NCI-H345 treated with DMSO at 0.1 percent for 48 hours (cell line): Measurements from ENCODE around the gene RCSD1.
A peak's percentile ranks its signal among the peaks of the same experiment; 100 is the strongest.
"Not testable (repeated sequence)": the region's sequence is repeated elsewhere in the genome, so short reads cannot be mapped to it uniquely, and the experiment has no call there.

Experiments
- DNase-seq: peaks from one replicate; lab custom pipeline; 2025; ENCODE audit not compliant: unreplicated experiment; lab: John Stamatoyannopoulos, UW

The RCSD1 gene

DNA sequence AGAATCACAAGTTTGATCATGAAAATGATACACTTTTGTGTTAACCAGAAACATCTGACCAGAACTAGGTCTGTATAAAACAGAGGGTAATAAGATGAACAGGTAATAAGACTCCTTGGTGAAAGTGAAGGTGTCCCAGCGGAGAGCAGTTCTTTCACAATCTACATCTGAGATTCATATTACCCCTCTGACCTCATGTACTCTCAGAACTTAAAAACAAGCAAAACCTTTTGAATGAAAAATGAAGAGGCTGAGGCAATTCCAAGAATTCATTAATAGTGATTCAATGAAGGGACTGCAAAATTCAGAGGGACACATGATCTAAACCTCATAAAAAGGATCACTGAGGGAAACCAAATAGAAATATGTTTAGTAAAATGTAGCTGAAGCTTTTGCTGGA lies 80.8 kb downstream of the RCSD1 start:
- DNase-seq = no peak

DNA sequence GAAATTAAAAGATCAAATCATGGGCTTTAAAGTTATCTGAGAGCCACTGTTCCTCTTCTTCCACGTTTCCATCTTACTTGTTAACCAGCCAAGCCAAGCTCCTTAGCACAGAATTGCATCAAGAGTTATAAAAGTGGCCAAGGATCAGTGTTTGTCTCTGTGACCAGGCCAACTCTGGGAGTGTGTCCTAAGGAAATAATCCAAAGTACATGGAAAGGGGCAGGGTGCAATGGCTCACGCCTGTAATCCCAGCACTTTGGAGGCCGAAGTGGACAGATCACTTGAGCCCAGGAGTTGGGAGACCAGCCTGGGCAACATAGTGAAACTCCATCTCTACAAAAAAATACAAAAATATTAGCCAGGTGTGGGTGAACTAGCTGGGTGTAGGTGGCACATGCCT lies 81.8 kb downstream of the RCSD1 start:
- no peak for DNase-seq

DNA sequence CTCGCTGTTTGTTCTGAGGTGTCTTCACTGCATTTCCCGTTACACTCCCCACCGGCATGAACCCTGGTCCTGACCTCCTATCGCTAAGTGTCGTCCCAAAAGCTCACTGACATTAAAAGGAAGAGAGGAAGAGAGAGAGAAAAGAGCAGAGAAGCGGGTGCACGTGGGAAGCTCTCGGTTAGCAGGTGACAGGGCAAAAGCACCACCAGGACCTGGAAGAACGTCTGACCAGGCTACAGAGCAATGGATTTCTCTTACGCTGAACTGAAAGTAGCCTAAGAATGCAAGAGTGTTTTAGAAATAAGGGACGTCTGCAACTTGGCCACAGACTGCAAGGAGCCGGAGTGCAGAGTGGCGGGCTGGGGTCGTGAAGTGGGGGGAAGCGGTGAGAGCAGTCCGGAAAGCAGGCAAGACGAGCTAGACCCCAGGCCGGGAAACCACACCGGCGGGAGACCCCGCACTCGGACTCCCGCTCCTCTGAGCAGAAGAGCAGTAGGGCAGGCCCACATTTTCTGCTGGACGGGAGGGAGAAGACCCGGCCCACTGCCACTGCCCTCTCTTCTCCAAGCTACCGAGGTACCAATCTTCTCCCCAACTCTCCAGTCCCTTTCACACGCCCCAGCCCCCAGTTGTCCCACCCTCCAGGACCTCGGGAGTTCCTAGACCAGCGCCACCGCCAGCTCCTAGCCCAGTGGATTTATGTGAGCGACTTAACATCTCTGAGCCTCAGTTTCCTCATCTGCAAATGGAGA lies 83.5 kb downstream of the RCSD1 start:
- DNase-seq = no peak

DNA sequence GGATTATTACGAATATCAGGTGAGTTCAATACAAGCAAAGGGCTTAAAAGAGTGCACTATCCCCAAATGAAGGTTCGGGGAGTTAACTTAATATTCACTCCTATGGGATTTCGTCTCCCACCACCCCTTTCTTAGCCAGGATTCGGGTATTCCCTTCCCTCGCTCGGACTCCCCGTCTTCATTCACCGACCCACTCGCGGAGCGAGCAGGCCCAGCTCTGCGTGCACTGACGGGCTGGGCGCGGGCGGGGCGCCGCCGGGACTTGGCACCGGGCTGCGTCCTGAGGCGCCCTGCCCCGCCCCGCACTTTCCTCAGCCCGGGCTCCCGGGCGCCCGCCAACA lies 84.0 kb downstream of the RCSD1 start:
- DNase-seq = no peak

DNA sequence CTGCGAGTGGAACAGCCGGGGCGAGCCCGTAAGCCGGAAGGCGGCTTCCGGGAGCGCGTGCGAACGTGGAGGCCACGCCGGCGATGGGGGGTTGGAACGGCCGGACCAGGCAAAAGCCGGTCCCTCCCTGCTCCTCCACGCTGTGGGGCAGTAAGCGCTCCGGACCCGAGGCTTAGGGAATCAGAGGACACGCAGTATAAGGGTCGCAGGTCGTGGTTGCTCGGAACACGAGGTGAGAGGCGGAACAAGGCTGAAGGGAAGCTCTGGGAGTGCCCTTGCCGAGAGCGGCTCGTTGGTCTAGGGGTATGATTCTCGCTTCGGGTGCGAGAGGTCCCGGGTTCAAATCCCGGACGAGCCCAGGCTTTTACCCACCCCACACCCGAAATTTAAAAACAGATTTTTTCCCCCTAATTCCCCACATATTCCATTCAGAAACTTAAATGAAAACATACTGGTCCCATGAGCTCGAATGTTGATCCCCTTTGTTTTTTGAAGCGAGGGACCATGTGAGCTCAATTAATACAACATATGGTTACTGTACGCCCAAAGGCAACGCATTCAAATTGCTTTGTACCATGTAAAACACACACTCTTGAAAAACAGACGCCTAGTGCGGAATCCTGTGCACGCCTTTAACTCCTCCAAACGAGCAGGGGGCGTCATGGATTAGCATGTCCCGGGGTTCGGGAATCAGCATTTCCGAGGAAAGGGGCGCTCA lies 84.6 kb downstream of the RCSD1 start:
- peak; percentile 81 for DNase-seq

DNA sequence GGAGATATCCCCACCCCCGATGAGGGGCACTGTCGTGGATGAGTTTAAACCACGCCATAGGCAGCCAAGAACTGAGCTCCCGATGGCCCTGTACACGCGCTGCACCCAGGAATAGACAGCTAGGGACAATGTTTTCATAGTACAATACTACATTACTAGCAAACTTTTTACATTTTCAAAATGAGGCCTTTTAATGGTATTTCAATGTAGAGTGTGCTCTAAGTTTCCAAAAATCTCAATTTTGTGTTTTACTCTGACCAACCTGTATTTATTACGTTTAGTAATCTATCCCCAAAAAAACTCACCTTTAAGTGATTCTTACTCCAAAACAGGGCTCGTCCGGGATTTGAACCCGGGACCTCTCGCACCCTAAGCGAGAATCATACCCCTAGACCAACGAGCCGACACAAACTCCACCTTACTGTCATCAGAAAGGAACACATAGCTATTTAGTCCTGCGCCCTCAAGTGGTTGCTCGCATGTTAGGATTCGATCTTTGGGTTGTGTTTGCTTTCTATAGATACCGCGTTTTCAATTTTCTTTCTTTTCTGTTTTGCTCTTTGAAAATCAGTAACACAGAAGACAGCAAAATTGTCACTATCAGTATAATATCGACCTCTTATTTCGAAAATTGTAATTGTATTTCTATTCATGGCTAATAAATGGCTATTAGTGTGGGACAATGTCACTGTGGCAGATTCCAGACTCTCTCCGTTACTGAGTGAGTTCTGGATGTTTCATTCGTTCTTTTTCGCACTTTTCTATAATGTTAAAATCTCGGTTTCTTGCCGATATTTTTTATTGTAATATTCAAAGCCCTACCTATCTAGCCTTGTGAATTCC lies 85.3 kb downstream of the RCSD1 start:
- peak; percentile 87 for DNase-seq

DNA sequence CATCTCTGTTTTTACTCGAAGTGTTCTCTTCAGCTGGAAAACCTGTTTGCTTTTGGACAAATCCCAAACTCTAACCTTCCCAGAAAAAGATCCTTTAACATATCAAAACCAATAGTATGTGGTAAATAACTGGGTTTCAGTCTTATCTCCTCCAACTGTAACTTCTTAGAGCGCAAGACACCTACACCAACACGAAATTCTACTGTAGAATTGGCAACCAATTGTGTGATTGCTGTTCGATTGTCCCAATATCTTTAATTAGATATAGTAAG lies 85.9 kb downstream of the RCSD1 start:
- DNase-seq = peak; percentile 69

DNA sequence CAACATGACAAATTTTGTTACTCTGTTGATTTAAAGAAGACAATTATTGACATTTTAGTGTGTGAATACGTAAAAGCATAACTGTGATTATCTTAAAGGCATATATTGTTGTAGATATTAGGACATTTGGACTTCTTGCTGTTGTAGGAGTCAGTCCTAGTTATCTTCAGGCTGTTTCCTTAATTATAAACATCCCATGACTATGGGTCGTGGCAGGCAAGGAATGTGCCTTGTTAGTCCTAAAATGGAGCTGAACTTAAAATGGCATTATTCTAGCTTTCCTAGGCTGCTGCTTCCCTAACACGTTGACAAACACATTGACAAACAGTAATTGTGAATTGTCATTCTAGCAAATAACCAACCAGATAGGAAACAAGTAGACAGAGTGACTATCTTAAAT lies 87.3 kb downstream of the RCSD1 start:
- DNase-seq = no peak

DNA sequence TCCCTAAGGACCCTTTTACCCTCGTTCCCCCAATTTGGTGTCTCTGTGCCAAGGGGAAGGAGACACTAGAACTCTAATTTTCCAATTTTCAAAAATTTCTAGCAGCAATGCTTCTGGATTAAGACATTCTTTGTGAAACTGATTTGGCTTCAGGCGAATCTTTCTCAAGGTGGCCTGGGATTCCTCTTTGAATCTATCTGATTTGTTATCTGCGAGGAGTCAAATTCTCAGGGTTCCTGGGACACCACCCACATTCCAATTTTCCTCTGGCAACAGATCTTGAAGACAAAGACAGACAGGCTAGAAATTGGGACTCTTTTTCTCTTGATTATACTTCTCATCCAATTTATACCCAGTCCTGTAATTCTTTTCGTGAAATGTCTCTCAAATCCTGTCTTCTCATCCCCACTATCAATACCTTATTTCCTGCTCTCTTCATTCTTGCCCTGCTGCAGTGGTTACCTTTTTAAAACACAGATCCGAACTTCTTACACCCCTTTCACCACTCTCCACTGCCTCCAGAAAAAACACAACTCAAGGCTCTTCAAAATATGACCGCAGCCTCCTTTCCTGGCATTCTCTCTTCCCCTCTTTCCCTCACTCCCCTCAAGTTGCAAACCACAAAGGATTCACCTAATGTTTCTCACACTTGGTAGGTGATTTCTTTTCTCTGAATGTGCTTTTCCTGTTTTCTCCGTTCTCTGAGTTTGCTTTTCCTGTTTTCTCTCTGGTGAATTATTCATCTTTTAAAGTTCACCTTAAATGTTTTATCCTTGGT lies 89.1 kb downstream of the RCSD1 start:
- DNase-seq = no peak

DNA sequence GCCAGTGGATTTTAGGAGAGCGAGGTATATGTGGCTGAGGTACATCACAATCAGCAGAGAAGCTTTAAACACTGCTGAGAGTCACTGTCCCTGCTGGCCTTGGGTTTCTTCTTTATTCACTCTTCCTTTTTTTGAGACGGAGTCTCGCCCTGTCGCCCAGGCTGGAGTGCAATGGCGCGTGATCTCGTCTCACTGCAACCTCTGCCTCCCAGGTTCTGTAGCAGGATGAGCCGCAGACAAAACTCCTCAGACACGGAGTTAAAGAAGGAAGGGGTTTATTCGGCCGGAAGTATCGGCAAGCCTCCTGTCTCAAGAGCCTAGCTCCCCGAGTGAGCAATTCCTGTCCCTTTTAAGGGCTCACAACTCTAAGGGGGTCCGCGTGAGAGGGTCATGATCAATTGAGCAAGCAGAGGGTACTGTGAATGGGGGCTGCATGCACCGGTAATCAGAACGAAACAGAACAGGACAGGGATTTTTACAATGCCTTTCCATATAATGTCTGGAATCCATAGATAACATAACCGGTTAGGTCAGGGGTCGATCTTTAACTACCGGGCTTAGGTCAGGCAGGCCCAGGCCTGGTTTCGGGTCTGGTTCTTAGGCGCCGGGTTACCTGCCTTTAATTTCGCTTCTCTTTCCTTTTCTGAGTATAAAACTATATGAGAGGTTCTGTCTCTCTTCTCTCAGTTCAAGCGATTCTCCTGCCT lies 89.8 kb downstream of the RCSD1 start:
- DNase-seq = not testable (repeated sequence)

DNA sequence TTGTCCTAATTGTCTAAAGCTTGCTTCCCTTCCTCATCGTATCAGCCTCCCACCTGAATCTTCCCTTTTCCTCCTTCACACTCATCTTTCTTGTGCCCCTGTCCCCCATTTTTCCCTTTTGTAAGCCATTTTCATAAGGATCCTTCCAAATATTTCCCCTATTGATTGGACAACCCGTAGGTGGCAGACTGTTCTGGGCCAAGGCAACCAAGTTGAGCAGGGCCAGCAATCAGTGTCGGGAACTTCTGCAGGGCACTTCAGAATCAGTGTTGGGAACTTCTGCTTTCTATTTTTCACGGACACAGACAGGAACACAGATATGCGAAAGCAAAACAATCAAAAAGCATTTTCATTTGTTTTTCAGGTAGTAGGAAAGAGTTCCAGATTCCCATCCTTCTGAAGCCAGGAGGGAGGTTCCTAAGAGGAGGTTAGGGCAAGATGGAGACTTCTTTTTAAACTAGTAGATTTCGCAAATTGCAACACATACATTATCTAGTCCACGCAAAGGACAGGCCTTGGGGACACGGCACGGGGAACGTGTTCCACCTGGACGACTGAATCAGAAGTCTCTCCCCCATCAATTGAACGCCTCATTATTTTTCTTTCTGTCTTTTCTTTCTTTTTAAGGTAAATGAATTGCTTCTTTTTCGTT lies 91.1 kb downstream of the RCSD1 start:
- DNase-seq = peak; percentile 31

DNA sequence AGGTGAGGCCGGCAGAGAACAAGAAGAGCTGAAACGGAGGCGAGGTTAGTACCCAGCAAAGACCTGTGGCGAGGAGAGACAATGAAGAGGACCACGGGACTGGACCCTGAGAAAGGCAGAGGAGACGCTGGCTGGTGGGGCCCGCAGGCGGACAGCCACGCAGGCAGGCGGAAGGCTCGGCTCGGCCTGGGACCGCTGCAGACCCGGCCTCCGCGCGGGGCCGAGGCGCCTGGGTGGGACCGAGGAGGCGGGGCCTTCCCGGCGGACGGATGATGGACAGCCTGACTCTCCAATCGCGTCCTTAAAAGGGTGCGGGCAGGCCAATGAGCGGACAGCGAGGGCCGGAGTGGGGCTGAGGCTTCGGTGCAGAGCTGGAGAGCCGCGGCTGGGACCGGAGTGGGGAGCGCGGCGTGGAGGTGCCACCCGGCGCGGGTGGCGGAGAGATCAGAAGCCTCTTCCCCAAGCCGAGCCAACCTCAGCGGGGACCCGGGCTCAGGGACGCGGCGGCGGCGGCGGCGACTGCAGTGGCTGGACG lies 91.7 kb downstream of the RCSD1 start, which contains the start of gene MPZL1:
Gene MPZL1 (plus strand): TSS at position 366 of the 535 bp plus-strand sequence. CDS start 170 bp downstream, outside the sequence.
- peak; percentile 75 for DNase-seq

DNA sequence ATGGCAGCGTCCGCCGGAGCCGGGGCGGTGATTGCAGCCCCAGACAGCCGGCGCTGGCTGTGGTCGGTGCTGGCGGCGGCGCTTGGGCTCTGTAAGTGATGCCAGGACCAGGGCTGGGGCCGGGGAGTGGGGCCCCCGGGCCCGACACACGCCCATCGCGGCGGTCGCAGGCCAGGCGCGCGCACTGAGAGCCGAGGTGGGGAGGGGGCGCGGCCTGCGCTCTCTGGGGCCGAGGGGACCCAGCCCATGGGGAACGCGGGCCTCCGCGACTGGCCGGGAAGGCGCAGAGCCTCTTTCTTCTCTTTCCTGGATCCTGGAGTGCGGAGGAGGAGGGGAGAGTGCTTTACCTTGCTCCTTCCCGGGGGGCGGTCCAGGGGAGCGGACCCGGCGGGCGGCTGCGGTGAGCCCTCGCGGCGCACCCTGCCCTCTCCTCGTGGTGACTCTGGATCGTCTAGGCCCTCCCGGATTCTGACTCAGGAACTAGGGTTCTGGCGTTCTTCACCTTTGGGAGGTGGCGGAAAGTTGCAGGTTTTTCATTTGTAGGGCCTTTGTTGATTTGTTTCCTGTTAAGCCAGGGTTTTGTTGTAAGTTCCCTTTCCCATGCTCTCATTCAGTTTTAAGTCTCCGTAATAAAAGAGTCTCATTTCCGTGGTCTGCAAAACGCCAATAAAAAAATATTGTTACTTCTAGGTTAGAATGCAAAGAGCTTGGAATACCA lies 92.3 kb downstream of the RCSD1 start:
- DNase-seq = no peak

DNA sequence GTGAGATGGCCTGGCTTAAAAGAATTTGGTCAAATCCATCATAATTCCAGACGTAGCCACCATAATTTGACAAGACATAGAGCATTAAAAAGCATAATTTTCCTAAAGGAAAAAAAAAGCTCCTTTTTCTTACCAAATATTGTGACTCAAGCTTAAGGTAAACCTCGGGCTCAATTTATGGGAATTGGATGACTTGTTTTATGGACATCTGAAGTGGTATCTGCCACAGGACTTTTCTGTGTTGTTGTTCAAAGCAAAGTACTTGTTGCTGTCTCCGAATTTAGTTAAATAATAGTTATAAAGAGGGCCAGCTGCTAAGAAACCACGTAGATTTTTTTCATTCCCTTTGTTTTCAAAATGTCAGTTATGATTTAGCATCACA lies 92.8 kb downstream of the RCSD1 start:
- no peak for DNase-seq

DNA sequence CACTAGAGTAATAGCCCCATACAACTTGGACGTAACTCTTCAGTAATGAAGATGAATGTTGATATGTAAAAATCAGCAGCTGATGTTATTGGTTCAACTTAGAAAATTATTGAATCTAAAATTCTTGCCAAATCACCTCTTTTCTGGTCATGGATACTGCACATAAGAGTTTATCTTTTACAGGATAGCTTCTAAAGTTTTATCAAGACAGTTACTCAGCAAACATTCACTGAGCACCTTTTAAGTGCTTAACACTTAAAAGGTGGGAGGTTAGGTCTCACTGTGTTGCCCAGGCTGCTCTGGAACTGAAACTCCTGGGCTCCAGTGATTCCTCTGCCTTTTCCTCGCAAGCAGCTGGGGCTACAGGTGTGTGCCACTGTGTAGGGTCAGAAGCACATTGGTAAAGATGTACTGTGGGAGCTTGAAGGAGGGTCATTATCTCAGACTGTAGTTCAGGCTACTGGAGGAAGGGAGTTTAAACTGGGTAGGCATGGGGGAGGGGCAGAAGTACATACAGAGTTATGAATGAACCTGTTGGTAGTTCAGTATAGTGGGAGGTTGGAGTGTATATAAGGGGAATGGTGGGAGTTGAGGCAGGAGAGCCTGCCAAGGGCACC lies 93.8 kb downstream of the RCSD1 start:
- DNase-seq = no peak

DNA sequence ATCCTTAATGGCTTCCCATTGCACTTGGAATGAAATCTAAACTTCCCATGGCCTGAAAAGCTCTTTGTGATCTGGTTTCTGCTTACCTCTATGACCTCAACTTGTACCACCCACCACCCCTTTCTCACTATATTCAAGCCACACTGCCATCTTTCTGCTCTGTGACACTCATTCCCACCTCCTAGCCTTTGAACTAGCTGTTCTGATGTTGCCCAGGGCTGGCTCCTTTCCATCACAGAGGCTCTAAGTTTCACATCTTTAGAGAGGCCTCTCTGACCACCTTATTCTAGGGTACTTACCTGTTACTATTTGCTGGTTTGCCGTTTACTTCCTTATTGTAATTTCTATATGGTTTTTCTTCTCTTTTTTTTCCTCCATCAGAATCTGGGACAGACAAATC lies 96.0 kb downstream of the RCSD1 start:
- DNase-seq = no peak

DNA sequence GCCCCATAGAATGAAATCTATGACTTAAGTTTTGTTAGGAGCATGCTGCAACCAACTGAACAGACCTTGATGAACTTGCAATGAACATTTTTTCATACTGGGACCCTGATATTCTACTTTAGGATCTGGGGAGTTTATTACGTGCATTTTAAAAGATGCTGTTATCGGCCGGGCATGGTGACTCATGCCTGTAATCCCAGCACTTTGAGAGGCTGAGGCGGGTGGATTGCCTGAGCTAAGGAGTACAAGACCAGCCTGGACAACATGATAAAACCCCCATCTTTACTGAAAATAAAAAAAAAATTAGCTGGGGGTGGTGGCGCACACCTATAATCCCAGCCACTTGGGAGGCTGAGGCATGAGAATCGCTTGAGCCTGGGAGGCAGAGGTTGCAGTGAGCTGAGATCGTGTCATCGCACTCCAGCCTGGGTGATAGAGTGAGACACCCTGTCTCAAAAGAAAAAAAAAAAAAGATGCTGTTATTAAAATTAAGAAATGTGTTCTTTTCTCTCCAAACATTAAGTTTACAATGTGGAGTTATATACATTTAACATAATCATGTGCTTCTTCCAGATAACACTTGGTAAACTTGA lies 98.9 kb downstream of the RCSD1 start:
- no peak for DNase-seq

DNA sequence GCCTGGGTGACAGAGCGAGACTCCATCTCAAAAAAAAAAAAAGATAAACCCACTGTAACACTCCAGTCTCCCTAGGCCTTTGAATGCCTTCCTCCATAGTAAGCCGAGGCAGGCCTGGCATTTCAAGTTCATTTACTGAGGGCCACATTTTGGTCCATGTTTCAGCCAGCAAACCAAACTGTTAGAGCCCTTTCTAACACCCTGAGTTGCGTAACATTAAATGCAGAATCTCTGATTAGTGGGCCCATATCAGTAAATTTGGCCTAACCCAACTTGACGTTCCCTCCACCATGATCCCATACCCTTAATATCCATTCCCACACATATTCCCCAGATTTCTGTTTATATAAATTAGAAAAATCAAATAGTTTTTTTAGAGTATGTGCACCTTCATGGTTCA lies 104.2 kb downstream of the RCSD1 start:
- DNase-seq = no peak
